ENCODE data around the gene USP34. TPM values are rescaled to one million over a fixed set of nuclear protein-coding genes. Genes with fewer than 3 reads are reported as not detected.
A peak's percentile ranks its signal among the peaks of the same experiment; 100 is the strongest.
"Not testable (repeated sequence)": the region's sequence is repeated elsewhere in the genome, so short reads cannot be mapped to it uniquely, and the experiment has no call there.

The USP34 gene
- total RNA-seq = 75.5 and 86.6 TPM in 2 replicates

DNA sequence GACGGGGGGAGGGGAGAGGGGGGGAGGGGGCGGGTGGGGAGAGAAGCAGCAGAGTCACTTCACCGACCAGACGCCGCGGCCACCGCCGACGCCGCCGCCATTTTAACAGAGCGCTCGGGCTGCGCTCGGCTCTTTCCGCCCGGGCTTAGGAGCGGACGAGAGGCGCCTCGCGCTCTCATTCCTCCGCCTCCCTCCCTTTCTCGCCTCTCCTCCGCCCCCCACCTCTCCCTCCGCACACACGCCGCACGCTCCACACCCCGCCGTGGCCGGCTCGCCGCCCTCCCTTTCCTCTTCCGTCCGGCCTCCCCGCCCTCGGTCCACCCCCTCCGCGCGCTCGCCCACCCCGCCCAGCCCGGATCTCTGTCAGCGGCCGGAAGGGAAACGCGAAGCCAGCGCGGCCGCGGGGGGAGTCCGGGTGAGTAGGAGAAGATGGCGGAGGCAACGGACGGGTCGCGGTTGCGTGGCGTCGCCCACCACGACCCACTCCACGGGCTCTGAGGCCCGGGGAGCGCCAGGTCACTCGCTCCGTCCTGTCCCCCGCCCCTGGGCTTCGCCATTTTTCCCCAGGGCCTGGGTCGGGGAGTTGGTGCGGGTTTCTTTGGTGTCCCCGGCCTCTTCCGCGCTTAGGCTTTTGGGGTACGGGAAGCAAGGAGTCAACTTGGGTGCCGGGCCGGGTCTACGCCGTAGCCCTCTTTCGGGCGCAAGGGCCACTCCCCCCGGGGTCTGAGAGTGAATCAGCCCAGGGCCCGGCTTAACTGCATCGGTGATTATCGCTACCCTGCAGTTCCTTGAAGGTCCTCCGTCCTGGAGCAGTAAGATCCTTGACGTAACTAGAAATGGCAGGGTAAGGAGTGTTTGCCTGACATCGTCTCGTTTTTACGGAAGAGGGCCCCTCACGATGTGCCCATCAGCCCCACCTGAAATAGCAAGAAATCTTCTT is at the start of gene USP34:
Gene USP34 (minus strand): TSS at position 123 of the 940 bp plus-strand sequence. CDS start 395 bp downstream, outside the sequence.
- peak; percentile 88 to 97 for DNase-seq (ENCODE audit: low read depth in 2 of 2)

DNA sequence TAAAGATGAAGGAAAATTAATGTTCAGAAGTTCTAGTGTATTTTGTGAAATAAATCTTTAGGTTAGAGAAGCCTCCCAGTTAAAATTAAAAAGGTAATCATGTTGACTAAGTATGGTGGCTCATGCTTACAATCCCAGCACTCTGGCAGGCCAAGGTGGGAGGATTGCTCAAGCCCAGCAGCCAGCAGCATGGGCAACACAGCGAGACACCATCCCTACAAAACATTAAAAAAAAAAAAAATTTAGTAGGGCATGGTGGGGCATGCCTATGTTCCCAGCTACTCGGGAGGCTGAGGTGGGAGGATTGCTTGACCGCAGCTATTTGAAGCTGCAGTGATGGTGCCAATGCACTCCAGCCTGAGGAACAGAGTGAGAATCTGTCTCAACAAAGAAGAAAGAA is 49.4 kb upstream of the USP34 start:
- DNase-seq (ENCODE audit: low read depth in 2 of 2) = no peak

- DNase-seq (ENCODE audit: low read depth in 2 of 2) = no peak
Observed at GRCh38 chr2:61512768-61513398, 42.0 kb upstream of the USP34 start.

DNA sequence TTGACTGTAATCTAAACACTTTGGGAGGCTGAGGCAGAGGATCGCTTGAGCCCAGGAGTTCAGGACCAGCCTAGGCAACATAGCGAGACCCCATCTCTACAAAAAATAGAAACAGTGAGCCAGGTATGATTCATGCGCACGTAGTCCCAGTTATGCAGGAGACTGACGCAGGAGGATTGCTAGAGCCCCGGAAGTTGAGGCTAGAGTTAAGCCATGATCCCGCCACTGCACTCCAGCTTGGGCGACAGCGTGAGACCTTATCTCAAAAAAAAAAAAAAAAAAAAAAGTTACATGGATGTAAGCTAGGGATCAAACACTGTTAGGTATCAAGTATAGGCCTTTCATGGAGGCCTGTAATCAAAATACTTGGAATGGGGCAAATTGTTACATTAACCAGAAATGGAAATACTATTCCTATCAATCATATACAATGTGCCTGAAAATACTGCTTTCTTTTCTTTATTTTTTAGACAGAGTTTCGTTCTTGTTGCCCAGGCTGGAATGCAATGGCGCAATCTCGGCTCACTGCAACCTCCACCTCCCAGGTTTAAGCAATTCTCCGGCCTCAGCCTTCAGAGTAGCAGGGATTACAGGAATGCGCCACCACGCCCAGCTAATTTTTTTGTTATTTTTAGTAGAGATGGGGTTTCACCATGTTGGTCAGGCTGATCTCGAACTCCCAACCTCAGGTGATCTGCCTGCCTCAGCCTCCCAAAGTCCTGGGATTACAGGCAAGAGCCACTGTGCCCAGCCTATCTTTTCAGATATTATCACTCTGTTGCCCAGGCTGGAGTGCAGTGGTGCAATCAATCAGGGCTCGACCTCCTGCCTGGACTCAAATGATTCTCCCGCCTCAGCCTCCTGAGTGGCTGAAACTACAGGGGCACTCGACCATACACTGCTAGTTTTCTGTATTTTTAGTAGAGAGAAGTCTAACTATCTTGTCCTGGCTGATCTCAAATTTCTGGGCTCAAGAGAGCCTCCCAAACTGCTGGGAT is 40.1 kb upstream of the USP34 start:
- DNase-seq (ENCODE audit: low read depth in 2 of 2) = no peak

DNA sequence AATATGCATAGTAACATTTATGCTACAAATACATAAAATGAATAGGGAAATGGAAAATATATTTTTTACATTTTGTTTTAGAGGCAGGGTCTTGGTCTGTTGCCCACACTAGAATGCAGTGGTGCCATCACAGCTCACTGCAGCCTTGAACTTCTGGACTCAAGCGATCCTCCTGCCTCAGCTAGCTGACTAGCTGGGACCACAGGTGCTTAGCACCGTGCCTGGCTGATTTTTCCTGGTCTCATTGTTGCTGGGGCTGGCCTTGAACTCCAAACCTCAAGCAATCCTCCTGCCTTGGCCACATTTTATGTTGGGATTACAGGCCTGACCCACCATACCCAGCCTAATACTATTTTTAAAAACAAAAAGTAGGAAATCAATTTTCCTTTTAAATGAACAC is 34.1 kb upstream of the USP34 start:
- no peak for DNase-seq (ENCODE audit: low read depth in 2 of 2)

GRCh38 chr2:61499060-61499459 is 28.2 kb upstream of the USP34 start:
- DNase-seq (ENCODE audit: low read depth in 2 of 2) = no peak

DNA sequence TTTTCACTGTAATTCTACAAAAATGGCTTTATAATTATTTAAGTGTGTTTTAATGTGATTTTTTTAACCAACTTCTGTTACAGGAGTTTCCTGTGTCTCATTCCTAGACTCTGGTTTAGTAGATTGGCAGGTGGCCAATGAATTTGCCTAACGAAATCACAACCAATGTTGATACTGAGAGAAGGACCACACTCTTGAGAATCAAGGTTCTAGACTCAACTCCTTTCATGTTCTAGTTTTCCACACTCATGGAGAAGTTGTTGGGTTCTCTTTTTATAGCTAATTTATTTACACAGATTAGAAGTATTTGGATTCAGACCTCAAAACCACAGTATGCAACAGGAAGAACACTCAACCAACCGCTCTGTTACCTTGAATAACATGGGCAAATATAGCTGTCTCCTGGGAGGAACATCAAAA is 22.6 kb upstream of the USP34 start:
- peak in 1 of 2 donors; percentile 63 for DNase-seq (ENCODE audit: low read depth in 2 of 2)

GRCh38 chr2:61492476-61492875 is 21.6 kb upstream of the USP34 start:
- DNase-seq (ENCODE audit: low read depth in 2 of 2) = no peak

GRCh38 chr2:61485281-61485680 is 14.4 kb upstream of the USP34 start:
- DNase-seq (ENCODE audit: low read depth in 2 of 2) = no peak

GRCh38 chr2:61478086-61478485 is 7.2 kb upstream of the USP34 start:
- DNase-seq (ENCODE audit: low read depth in 2 of 2) = no peak

DNA sequence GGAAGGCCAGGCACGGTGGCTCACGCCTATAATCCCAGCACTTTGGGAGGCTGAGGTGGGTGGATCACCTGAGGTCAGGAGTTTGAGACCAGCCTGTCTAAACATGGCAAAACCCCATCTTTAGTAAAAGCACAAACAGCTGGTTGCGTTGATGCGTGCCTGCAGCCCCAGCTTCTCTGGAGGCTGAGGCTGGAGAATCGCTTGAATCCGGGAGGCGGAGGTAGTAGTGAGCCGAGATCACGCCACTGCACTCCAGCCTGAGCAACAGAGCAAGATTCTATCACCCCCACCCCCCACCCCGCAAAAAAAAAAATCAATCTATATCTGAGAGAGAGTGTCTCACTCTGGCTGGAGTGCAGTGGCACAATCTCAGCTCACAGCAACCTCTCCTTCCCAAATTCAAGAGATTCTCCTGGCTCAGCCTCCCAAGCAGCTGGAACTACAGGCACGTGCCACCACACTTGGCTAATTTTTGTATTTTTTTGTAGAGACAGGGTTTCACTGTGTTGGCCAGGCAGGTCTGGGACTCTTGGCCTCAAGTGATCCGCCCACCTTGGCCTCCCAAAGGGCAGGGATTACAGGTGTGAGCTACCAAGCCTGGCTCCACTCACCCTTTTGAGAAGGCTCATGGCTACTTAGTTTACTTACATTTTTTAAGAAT is 6.2 kb upstream of the USP34 start:
- not testable (repeated sequence) for DNase-seq (ENCODE audit: low read depth in 2 of 2)

DNA sequence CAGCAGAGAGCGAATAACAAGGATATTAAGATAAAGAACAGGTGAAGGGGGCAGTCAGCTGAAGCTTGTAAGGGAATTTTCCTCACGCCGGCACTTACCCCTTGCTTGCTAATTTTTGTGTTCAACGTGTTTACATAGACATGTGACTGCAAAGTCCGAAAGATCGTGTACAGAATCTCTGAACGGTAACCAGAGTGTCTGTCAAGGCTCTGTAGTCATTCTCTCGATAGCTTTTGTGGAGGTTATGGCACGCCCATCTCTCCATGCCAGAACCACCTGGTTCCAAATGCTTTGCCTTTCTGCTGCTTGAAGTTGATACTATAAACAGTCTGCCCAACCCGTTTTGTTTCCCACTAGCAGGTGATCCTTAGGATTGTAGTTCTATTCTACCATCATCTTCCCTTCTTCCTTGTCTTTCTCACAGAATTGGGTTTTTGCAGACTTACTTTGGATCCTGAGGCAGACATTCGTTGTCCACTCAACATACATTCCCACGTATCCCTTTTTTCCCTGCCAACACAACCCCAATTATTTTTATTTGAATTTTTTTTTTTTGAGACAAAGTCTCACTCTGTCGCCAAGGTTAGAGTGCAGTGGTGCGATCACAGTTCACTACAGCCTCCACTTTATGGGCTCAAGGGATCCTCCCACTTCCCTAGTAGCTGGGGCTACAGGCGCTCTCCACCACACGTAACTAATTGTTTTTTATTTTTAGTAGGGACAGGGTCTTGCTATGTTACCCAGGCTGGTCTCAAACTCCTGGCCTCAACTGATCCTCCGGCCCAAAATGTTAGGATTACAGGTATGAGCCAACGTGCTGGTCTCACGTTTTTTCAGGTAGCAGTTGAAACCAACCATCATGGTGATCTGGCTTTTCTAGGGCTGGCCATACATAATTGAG is 1.3 kb upstream of the USP34 start:
- DNase-seq (ENCODE audit: low read depth in 2 of 2) = peak in 1 of 2 donors; percentile 44

DNA sequence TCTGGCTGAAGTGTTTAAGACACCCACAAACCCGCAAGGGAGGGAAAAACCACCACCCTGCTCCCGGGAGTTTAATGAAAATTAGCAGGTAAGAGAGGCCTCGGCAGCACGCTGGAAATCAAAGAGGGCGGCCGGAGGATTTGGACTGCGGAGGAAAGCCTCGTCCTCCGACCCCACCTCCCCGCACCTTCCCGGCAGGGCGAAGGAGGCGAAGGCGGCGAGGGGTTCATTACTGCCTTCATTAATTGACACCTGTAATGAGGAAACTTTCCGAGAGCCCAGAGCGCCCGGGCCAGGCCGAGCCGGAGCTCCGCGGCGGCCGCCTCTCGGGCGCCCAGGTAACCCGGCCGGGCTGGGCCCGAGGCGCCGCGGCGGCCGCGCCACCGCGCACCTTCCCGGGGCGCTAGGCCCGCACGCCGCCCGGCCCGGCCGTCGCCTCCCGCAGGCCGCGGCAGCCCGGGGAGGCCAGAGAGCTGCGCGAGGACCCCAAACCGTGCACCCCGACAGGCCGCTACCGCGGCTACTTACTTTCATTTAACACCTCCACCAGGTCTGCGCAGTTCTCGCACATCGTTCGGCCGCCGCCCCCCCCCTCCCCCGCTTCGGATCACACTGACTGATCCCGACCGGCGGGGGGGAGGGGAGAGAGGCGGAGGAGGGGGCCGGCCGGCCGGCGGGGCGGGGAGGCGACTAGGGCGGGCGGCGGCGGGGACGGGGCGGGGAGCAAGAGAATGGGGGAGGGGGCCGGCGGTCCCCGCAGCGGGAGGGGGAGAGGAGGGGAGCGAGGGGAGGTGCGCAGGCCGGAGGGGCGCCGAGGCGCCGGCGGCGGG is 550 bp downstream of the USP34 start:
- peak; percentile 43 to 85 for DNase-seq (ENCODE audit: low read depth in 2 of 2)

DNA sequence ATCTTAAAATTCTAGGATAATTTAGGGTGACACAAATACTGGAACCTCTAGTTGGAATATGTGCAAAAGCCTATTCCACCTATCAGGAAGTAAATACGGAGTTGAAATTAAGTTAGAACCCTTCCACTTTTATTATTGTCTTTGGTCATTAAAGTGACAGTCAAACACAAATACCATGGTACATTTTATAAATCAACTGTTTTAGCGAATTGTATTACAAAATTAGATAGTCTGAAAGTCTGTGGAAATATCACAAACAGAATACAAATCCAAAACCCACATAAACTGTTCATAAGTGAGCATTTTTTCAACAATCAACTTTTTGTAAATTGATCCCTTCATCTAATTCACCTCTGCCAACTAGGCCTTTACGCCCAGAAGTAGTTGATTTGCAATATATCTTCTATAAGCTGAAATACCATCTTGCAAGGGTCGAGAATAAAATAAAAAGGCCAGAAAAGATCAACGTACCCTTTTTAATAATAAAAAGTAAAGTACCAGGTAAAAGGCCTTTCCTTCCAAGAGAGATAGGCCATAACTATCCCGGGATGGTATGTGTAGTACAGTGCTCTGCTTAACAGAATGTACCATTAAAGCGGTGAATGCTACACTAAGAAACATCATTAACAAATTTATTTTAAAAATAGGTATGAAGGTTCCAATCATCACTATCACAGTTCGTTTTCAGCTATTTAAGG is 1.3 kb downstream of the USP34 start:
- DNase-seq (ENCODE audit: low read depth in 2 of 2) = peak in 1 of 2 donors; percentile 35

- not testable (repeated sequence) for DNase-seq (ENCODE audit: low read depth in 2 of 2)
Observed at GRCh38 chr2:61468231-61468630, 2.7 kb downstream of the USP34 start.

DNA sequence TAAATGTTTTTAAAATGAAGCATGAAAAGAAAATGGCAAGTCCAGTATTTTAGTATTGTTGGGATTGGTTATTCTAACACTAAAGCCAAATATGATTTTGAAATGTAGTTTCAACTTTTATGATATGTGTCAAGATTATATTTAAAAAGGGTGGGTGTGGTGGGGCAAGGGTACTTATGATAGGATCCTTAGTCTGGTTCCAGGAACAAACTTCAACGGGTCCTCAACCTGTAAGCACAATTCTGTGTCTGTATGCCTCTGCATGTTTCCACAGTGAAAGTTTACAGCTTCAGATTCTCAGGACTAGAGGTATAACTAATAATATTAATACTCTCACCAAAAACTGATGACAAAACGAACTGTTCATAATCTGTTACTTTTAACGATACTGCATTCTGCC is 5.8 kb downstream of the USP34 start:
- DNase-seq (ENCODE audit: low read depth in 2 of 2) = no peak

DNA sequence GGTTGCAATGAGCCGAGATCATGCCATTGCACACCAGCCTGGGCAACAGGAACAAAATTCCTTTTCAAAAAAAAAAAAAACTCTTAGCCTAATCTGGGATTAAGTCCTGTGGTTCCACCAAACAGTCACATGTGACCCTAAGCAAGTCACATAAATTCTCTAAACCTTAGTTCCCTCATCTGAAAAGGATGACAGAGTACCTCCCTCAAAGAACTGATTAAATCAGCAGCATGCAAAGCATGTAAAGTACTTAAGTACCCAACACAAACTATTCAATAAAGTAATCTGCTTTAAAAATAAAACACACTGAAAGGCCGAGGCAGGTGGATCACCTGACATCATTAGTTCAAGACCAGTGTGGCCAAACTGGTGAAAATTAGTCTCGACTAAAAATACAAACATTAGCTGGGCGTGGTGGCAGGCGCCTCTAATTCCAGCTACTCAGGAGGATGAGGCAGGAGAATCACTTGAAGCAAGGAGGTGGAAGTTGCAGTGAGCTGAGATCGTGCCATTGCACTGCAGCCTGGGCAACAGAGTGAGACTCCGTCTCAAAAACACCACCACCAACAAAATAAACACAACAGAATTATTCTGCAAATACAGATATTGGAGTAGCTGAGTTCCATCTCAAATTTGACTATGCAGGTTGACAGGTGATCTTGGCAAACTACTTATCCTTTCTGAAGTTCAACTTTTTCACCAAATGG is 7.0 kb downstream of the USP34 start:
- no peak for DNase-seq (ENCODE audit: low read depth in 2 of 2)

GRCh38 chr2:61461404-61461803 is 9.5 kb downstream of the USP34 start:
- DNase-seq (ENCODE audit: low read depth in 2 of 2) = no peak
